GM12872 (cell line): ENCODE data around the gene SETD7.

Experiments used
- TF ChIP-seq, protein P1 (sequence below): IDR thresholded peaks from 3 replicates; pipeline ENCODE4 v1.5.1; 2011; ENCODE audit warnings: low read depth, mild to moderate bottlenecking, low read length, moderate library complexity; ENCODE audit not compliant: insufficient read depth

The SETD7 gene

DNA sequence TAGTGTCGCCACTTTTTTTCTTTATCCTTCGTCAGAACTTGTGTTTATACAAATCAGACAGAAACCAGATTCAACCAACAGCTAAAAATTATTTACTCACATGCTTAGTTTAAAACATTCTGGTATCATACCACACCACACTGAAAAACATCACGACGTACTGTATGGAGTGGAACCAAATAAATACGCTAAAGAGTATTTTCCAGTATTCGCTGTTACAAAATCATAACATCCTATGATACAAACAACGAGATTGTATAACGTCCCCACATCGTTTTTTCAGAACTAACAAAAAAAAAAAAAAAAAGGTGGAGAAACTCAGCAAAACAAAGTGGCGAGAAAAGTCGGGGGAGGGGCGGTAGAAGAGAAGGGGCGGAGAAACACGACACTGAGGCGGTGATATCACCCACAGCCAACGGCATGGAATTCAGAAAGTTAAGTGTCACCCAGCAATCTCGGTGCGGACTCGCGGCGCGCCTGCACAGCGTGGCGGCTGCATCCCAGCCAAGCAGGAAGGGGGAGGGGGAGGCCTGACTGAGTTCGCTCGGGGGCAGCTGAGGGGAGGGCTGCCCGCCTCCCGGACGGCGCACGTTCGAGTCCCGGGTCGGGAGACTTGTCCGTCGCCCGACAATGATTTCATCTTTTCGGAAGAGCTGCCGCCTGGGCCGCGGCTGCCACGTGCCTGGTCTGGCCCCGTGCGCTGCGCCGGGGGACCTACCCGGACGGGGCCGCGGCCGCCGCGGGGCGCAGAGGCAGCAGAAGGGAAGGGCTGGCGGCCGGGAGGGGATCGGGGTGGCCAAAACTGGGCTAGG is 920 bp downstream of the SETD7 start:
- TF ChIP-seq, protein P1, sequence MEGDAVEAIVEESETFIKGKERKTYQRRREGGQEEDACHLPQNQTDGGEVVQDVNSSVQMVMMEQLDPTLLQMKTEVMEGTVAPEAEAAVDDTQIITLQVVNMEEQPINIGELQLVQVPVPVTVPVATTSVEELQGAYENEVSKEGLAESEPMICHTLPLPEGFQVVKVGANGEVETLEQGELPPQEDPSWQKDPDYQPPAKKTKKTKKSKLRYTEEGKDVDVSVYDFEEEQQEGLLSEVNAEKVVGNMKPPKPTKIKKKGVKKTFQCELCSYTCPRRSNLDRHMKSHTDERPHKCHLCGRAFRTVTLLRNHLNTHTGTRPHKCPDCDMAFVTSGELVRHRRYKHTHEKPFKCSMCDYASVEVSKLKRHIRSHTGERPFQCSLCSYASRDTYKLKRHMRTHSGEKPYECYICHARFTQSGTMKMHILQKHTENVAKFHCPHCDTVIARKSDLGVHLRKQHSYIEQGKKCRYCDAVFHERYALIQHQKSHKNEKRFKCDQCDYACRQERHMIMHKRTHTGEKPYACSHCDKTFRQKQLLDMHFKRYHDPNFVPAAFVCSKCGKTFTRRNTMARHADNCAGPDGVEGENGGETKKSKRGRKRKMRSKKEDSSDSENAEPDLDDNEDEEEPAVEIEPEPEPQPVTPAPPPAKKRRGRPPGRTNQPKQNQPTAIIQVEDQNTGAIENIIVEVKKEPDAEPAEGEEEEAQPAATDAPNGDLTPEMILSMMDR: no peak

DNA sequence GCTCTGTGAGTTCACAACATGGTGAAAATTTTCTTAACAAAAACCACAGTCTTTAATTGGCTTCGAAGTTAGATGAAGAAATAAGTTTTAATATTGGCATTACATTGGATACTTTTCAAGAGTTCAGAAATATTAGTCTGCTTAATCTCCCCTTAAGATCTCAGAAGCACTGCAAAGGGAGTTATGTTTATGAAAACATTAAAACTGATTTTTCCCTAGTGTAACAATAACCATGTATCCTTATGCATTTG is 1.5 kb downstream of the SETD7 start:
- TF ChIP-seq, protein P1: no peak

DNA sequence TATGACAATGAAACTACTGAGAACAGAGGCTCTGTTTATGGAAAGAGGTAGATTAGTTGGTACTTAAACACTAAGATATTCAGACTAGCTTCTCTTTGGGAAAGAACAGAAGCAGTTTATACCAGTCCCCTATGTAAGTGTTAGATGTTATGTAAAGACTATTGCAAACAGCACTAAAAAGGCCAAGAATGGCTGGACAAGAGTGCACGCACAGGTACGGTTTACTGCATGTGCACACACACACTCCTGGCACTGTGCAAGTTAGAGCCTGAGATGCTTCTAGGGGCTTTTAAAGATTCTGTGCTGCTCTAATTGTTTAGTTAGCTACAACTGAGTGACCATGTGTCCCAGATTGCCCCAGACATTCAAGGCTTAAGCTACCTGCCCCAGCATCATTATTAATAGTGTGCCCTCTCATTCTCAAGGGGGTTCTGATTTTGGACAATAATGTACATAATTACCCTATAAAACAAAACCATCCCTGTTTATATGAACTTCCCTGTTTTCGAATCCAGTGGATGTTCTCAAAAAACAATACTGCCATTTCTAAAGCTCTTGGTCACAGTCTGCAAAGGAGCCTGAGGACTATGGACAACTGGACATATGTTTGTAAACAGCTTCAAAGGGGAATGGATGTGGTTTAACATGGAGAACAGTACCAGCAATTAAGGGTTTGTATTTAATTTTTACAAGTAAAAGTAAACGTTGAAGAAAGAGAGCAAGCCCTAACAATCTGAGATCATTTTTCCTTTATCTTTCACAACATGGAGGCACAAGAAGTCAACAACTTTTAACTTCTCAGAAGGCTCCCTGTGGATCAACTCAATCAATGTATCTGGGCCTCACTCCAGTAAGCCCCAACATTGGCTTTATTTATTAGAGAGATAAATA is 2.0 kb downstream of the SETD7 start:
- TF ChIP-seq, protein P1: no peak

DNA sequence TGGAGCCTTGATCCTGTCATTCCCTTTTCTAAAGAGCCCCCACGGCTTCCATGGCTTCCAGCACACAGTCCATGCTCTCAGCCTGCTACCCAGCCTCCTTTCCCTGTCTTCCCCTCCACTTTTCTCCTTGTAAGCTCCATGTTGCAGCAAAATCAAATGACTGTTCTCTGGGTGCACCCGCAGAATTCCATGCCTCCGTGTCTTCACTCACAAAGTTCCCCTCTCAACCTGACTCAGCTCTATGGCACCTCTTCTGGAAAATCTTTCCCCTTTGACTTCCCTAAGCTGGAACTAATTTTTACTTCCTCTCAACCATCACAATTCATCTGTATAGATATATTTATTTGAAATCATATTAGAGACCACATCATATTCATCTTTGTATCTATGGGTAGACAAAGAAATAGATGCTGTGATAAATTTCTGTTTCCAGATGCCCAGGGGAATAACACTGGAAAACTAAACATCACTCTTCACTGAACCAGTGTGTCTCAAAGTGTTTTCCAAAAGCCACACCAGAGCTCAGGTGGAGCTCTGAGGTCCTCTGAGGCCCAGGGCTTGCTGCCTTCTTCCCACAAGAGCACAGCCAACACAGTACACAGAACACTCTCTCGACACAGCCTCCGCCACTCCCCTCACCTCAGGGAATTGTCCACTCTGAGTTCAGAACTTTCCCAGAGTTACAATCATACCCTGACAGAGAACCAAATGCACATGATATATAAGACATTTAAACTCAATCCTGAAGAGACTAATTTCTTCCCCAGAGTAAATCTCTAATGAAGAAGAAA is 3.3 kb downstream of the SETD7 start:
- TF ChIP-seq, protein P1: no peak

DNA sequence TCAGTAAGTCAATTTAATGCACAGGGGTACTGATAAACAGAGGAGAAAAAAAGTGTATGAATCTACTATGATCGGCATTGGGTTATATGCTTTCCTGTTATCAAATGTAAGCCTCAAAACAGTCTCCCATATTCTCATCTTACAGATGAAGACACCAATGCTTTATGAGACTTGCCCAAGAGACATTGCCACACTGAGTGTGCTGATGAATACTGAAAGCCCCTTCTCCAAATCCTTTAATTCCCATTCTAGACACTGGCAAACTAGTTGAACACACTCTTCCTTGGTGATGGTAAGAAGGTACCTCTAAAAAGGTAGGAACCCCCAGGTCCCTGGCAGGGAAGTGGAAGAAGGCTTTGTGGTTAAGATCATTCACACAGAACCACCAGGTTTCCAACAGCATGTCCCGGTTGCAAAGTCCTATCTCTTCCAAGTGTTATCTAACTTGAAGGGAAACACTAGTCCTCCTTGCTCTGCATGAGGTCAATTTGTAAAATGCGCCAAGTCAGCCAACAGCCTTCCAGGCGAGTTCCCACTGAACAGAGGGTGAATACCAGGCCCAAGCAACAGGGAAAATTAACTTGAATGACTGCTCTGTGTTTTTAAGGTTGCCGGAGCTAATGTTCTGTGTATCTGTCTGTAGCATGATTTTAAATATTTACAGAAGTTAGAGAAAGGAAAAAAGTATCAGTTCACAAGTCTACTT is 5.1 kb downstream of the SETD7 start:
- TF ChIP-seq, protein P1: no peak

DNA sequence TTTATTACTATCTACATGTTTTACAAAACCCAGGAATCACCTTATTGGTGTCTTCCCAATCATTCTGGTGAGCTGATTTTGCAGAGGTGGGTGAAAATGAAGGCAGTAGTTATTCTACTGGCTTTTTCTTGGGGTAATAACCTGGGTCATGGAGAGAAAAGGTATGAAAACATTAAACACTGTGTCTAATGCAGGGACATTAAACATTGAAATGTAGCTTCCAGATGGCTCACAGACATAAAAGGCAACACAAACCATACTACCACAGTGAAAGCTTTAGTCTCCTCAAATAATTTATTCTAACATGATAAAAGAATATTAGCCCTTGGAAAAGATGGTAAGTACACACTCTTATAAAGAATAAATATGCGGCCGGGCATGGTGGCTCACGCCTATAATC is 8.0 kb downstream of the SETD7 start:
- TF ChIP-seq, protein P1: no peak
